Peyer's patch (tissue), 4 donors: Measurements from ENCODE around the gene ARHGAP11A. TPM values are rescaled to one million over a fixed set of nuclear protein-coding genes. Genes with fewer than 3 reads are reported as not detected.

Experiments
- DNase-seq, 3 donors: peaks; one replicate each; pipeline ENCODE4 v3.0.0-alpha.2; 2017 to 2019
- H3K27ac ChIP-seq, 4 donors: fragments of 200-600 bp; sonication (generic); one replicate each; pipeline ENCODE4 v1.5.1; 2016 to 2019
- H3K27me3 ChIP-seq, 2 donors: fragments of 200-600 bp; sonication (generic); one replicate each; pipeline ENCODE4 v1.5.1; 2019
- H3K36me3 ChIP-seq, 3 donors: fragments of 200-600 bp; sonication (generic); one replicate each; pipeline ENCODE4 v1.5.1; 2016 to 2019
- H3K4me1 ChIP-seq, 4 donors: fragments of 200-600 bp; sonication (generic); one replicate each; pipeline ENCODE4 v1.5.1; 2016 to 2019
- H3K4me3 ChIP-seq, 4 donors: fragments of 200-600 bp; sonication (generic); 1 replicate in 3 of 4; 2 replicates in 1 of 4; pipeline ENCODE4 v1.5.1; 2016 to 2019; ENCODE audit warnings: mild to moderate bottlenecking in 1 of 4
- H3K9me3 ChIP-seq, 4 donors: fragments of 200-600 bp; sonication (generic); one replicate each; pipeline ENCODE4 v1.5.1; 2016 to 2019; ENCODE audit warnings: mild to moderate bottlenecking in 1 of 4
- POLR2A ChIP-seq, 2 donors: fragments of 450-650 bp; IDR thresholded peaks; one replicate each; pipeline ENCODE4 v1.5.1; 2017; ENCODE audit warnings: antibody characterized with exemption in 2 of 2, mild to moderate bottlenecking in 2 of 2, moderate library complexity in 2 of 2
- total RNA-seq, 4 donors: library from RNA; depleted of rRNA; stranded (reverse); fragments of >200 nt; gene quantifications; one replicate each; pipeline ENCODE4 v1.1.0, GENCODE V29; 2016
- TF ChIP-seq, protein P1 (sequence below), 6 experiments: fragments of 450-650 bp in 4 of 6; fragments of 200-600 bp in 2 of 6; sonication (generic) in 1 of 6; IDR thresholded peaks; one replicate each; pipeline ENCODE4 v1.5.1; 2017 to 2019; ENCODE audit warnings: antibody characterized with exemption in 6 of 6, mild to moderate bottlenecking in 3 of 6, moderate library complexity in 1 of 6

Gene ARHGAP11A
- total RNA-seq, 4 donors from 2014 or later = 3.2 to 22.3 (median 6.3) TPM

DNA sequence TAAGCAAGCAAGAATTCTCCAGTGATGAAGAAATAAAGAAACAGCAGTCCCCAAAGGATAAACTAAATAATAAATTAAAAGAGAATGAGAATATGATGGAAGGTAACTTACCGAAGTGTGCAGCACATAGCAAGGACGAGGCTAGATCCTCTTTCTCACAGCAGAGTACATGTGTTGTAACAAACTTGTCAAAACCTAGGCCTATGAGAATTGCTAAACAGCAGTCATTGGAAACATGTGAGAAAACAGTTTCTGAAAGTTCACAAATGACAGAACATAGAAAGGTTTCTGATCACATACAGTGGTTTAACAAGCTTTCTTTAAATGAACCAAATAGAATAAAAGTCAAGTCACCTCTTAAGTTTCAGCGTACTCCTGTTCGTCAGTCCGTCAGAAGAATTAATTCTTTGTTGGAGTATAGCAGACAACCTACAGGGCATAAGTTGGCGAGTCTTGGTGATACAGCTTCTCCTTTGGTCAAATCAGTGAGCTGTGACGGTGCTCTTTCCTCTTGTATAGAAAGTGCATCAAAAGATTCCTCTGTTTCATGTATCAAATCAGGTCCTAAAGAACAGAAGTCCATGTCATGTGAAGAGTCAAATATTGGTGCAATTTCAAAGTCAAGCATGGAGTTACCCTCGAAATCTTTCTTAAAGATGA is 21.7 kb downstream of the ARHGAP11A start:
- H3K36me3 ChIP-seq = peaks cover 0 to 3% (median 0%) of the 10 kb centered on the region in 3 donors
- no peak for DNase-seq
- H3K4me1 ChIP-seq = no peaks in the 10 kb centered on the region
- no peak overlapping the region for H3K4me3 ChIP-seq
- H3K9me3 ChIP-seq = no peaks in the 10 kb centered on the region
- no peaks in the 10 kb centered on the region for H3K27me3 ChIP-seq
- TF ChIP-seq, protein P1, sequence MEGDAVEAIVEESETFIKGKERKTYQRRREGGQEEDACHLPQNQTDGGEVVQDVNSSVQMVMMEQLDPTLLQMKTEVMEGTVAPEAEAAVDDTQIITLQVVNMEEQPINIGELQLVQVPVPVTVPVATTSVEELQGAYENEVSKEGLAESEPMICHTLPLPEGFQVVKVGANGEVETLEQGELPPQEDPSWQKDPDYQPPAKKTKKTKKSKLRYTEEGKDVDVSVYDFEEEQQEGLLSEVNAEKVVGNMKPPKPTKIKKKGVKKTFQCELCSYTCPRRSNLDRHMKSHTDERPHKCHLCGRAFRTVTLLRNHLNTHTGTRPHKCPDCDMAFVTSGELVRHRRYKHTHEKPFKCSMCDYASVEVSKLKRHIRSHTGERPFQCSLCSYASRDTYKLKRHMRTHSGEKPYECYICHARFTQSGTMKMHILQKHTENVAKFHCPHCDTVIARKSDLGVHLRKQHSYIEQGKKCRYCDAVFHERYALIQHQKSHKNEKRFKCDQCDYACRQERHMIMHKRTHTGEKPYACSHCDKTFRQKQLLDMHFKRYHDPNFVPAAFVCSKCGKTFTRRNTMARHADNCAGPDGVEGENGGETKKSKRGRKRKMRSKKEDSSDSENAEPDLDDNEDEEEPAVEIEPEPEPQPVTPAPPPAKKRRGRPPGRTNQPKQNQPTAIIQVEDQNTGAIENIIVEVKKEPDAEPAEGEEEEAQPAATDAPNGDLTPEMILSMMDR (IDR thresholded peaks at IDR 0.05) = no peak
- no peak for TF ChIP-seq POLR2A (IDR thresholded peaks at IDR 0.05)
- H3K27ac ChIP-seq = no peak overlapping the region

DNA sequence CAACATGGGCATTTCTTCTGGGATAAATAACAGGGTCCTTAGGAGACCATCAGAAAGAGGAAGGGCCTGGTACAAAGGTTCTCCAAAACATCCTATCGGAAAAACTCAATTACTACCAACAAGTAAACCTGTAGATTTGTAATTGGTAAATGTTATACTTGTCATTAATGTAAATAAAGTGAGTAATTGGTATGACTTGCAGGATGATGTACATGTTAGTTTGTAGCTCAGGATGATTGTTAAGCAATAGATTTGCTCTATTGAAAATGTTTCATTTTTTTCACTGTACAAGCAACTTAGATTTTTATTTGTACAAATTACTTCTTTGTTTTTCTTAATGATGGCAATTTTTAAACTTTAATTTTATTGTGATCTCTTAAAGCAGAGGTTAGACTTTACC is 22.4 kb downstream of the ARHGAP11A start:
- Histone ChIP-seq H3K4me3 (no peak overlapping the region), H3K36me3 (peaks cover 0 to 3% (median 0%) of the 10 kb centered on the region in 3 donors), H3K9me3 (no peaks in the 10 kb centered on the region), H3K27me3 (no peaks in the 10 kb centered on the region), H3K4me1 (no peaks in the 10 kb centered on the region), H3K27ac (no peak overlapping the region)
- TF ChIP-seq, protein P1 (IDR thresholded peaks at IDR 0.05) = no peak
- TF ChIP-seq POLR2A (IDR thresholded peaks at IDR 0.05) = no peak
- no peak for DNase-seq

DNA sequence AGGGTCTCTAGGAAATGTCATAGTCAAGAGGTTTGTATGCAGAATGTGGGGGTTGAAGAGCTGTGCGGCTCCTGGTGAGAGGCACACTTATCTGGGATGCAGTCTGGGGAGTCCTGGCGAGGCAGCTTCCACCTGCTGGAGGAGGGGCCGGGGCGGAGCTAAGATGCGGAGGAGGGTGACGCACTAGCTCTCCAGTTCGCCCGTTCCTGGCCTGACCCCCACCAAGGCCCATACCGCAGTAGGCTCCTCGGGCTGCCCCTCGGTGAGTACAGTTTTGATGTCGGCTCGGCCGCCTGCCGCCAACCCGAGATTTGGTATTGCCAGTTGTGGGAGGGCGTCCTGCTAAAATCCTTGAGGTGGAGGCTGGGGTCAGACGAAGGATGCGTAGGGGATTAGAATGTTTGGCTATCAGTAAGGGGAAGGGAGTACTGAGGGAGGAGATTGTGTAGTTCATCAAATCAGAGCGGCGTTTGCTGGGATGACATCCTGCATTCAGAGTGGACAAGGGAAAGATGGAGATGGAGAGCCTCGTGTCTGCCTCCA is 26.3 kb downstream of the ARHGAP11A start, which contains the start of gene SCG5:
TSS of gene SCG5 (plus strand) at position 194 of the 543 bp plus-strand sequence. CDS start 1,883 bp downstream, outside the sequence.
- H3K27ac ChIP-seq = no peak within 1 kb of the TSS
- H3K4me3 ChIP-seq = peak within 1 kb of the TSS in 2 of 4 donors; percentile 31 to 43
- H3K9me3 ChIP-seq = no peaks in the 10 kb centered on the region
- no peak for TF ChIP-seq POLR2A (IDR thresholded peaks at IDR 0.05)
- TF ChIP-seq, protein P1 (IDR thresholded peaks at IDR 0.05) = no peak
- H3K27me3 ChIP-seq = no peaks in the 10 kb centered on the region
- H3K4me1 ChIP-seq = no peaks in the 10 kb centered on the region
- peak in 2 of 3 donors; percentile 55 for DNase-seq
- H3K36me3 ChIP-seq = no peaks in the 10 kb centered on the region

DNA sequence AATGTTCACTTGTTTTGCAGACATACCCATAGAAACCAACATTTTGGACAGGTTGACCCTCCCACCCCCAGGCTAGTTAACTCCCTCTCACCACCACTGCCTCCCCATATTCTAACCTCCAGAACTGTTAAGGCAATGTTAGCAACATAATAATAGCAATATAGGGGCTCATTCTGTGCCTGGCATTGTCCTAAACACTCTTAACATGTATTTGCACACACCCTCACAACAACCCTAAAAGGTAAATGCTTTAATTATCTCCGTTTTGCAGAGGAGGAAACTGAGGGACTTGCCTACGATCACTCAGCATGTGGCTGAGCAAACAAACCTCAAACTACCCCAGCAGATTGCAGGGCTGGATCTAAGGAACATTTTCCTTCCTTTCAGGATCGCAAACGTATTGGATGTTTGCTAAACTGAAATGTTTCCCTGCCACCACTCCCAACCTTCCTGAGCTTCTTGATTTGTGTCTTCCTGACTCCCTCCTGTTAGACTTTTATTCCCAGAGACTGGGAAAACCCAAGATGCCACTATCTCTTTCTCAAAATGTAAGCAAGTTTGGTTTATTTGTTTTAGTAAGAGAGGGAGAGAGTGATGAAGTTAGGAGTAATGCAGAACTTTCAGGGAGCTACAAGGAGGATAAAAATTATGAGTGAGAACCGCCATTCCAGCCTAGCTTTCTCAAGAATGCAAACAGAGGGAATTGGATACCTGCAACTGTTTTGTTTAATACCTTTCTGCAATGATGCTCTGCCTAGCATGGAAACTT is 27.5 kb downstream of the ARHGAP11A start:
- DNase-seq = no peak
- Histone ChIP-seq H3K27ac (no peak overlapping the region), H3K9me3 (no peaks in the 10 kb centered on the region), H3K27me3 (no peaks in the 10 kb centered on the region), H3K4me1 (no peaks in the 10 kb centered on the region), H3K36me3 (no peaks in the 10 kb centered on the region), H3K4me3 (no peak overlapping the region)
- TF ChIP-seq POLR2A (IDR thresholded peaks at IDR 0.05) = no peak
- TF ChIP-seq, protein P1 (IDR thresholded peaks at IDR 0.05) = no peak

DNA sequence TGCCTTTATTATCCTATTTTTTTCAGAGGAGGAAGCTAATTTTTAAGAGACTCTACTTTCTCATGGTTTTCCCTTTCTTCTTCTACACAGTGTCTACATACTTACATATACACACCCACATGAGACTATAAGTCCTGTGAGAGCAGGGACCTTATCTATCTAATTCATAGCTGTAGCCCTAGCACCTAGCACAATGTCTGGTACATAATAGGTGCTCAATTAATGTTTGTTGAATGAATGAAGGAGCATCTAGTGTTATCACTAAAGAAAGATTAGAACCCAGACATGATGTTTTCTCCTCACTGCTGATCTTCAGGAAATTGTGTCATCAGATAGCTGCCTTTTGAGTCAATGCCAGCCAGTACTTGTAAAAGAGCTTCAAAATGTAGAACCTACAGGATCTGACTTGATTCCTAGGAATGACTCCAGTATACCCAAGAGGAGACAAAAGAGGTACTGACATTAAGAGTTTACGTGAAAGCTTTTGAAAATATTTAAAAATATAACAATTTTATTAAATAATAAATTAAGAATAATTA is 28.7 kb downstream of the ARHGAP11A start:
- DNase-seq = no peak
- Histone ChIP-seq H3K4me1 (no peaks in the 10 kb centered on the region), H3K27me3 (no peaks in the 10 kb centered on the region), H3K27ac (no peak overlapping the region), H3K36me3 (no peaks in the 10 kb centered on the region), H3K4me3 (no peak overlapping the region), H3K9me3 (no peaks in the 10 kb centered on the region)
- no peak for TF ChIP-seq POLR2A (IDR thresholded peaks at IDR 0.05)
- TF ChIP-seq, protein P1 (IDR thresholded peaks at IDR 0.05) = no peak
